Liver (tissue), 9 donors: ENCODE results near the gene ACO2. TPM values are rescaled to one million over a fixed set of nuclear protein-coding genes. Genes with fewer than 3 reads are reported as not detected.

Experiments
- DNase-seq: peaks from one replicate; pipeline ENCODE4 v3.0.0-alpha.2; 2017; ENCODE audit warnings: low spot score
- H3K27ac ChIP-seq, 2 donors: one replicate each; pipeline ENCODE4 v1.7.0; 2013; ENCODE audit warnings: inconsistent platforms in 2 of 2, low read length in 2 of 2, control low read depth in 1 of 2, low read depth in 1 of 2, mild to moderate bottlenecking in 1 of 2
- H3K27me3 ChIP-seq, 4 donors: one replicate each; pipeline versions ENCODE4 v1.6.1 to v1.7.0; 2013; ENCODE audit warnings: low read length in 3 of 4, inconsistent platforms in 1 of 4, mild to moderate bottlenecking in 1 of 4, moderate library complexity in 1 of 4; ENCODE audit not compliant: control insufficient read depth in 4 of 4, insufficient read depth in 4 of 4
- H3K36me3 ChIP-seq, 4 donors: one replicate each; pipeline versions ENCODE4 v1.6.1 to v1.7.0; 2013; ENCODE audit warnings: low read length in 3 of 4, mild to moderate bottlenecking in 3 of 4, low read depth in 1 of 4, moderate library complexity in 1 of 4; ENCODE audit not compliant: control insufficient read depth in 4 of 4, insufficient read depth in 3 of 4
- H3K4me1 ChIP-seq, 4 donors: one replicate each; pipeline versions ENCODE4 v1.6.1 to v1.7.0; 2013; ENCODE audit warnings: low read length in 3 of 4, mild to moderate bottlenecking in 3 of 4, moderate library complexity in 1 of 4; ENCODE audit not compliant: control insufficient read depth in 4 of 4, insufficient read depth in 4 of 4
- H3K4me3 ChIP-seq, 3 donors: one replicate each; pipeline versions ENCODE4 v1.6.1 to v1.7.0; 2013; ENCODE audit warnings: low read length in 3 of 3, control low read depth in 1 of 3, low read depth in 1 of 3, mild to moderate bottlenecking in 1 of 3
- H3K9ac ChIP-seq, 2 donors: one replicate each; pipeline ENCODE4 v1.7.0; 2013; ENCODE audit warnings: low read length in 2 of 2, mild to moderate bottlenecking in 2 of 2, moderate library complexity in 2 of 2, control low read depth in 1 of 2, low read depth in 1 of 2
- H3K9me3 ChIP-seq, 4 donors: one replicate each; pipeline versions ENCODE4 v1.6.1 to v1.7.0; 2013; ENCODE audit warnings: low read length in 3 of 4; ENCODE audit not compliant: control insufficient read depth in 4 of 4
- GABPA ChIP-seq, 2 donors: IDR thresholded peaks in 1 of 2; conservative IDR thresholded peaks in 1 of 2; 2 replicates each; pipeline ENCODE4 v1.6.1; 2016; ENCODE audit warnings: antibody characterized with exemption in 2 of 2, mild to moderate bottlenecking in 1 of 2, moderate library complexity in 1 of 2
- HNF4A ChIP-seq, 2 donors: conservative IDR thresholded peaks; 2 replicates each; pipeline ENCODE4 v1.6.1; 2016; ENCODE audit warnings: antibody characterized with exemption in 2 of 2, mild to moderate bottlenecking in 2 of 2
- HNF4G ChIP-seq: IDR thresholded peaks from 2 replicates; pipeline ENCODE4 v1.6.1; 2016; ENCODE audit warnings: antibody characterized with exemption
- RXRA ChIP-seq, 2 donors: IDR thresholded peaks; 2 replicates each; pipeline ENCODE4 v1.6.1; 2017 to 2018; ENCODE audit warnings: antibody characterized with exemption in 2 of 2, mild to moderate bottlenecking in 1 of 2
- TAF1 ChIP-seq: conservative IDR thresholded peaks from 2 replicates; pipeline ENCODE4 v1.6.1; 2016; ENCODE audit warnings: antibody characterized with exemption, mild to moderate bottlenecking
- YY1 ChIP-seq: IDR thresholded peaks from 2 replicates; pipeline ENCODE4 v1.6.1; 2016; ENCODE audit warnings: antibody characterized with exemption, mild to moderate bottlenecking
- ZBTB33 ChIP-seq: IDR thresholded peaks from 2 replicates; pipeline ENCODE4 v1.6.1; 2016; ENCODE audit warnings: antibody characterized with exemption
- whole genome bisulfite sequencing: extraction: QIAGEN DNeasy Blood & Tissue Kit; methylation state at CpG from one replicate; pipeline ENCODE4 v1.1.7; 2013; 5-methylcytosine and 5-hydroxymethylcytosine counted together
- polyA plus RNA-seq, 2 donors: library from polyadenylated mRNA; stranded (reverse) in 1 of 2; unstranded in 1 of 2; fragments of 200-250 nt in 1 of 2; fragments of >200 nt in 1 of 2; fragmentation: Nextera tagmentation in 1 of 2; extraction: Ambion mirVana in 1 of 2; gene quantifications; one replicate each; pipeline versions ENCODE4 v1.2.1 to v1.2.3, GENCODE V29; 2013 to 2015
- total RNA-seq, 2 donors: library from RNA; depleted of rRNA; stranded (reverse); fragments of >200 nt; gene quantifications; one replicate each; pipeline ENCODE4 v1.2.3, GENCODE V29; 2014
- TF ChIP-seq, protein P1 (sequence below): IDR thresholded peaks from 2 replicates; pipeline ENCODE4 v1.6.1; 2016; ENCODE audit warnings: antibody characterized with exemption, mild to moderate bottlenecking
- TF ChIP-seq, protein P2 (sequence below): fragments of 150-350 bp; IDR thresholded peaks from 2 replicates; pipeline ENCODE4 v1.5.1; 2017; ENCODE audit warnings: improper control_type of control experiment, low read depth, low read length; ENCODE audit not compliant: missing input control
- TF ChIP-seq, protein P3 (sequence below): IDR thresholded peaks from 2 replicates; pipeline ENCODE4 v1.6.1; 2016; ENCODE audit warnings: antibody characterized with exemption
- TF ChIP-seq, protein P4 (sequence below): IDR thresholded peaks from 2 replicates; pipeline ENCODE4 v1.6.1; 2016; ENCODE audit warnings: antibody characterized with exemption
- donor health status: healthy.
- donor health status: healthy.
- donor health status: healthy.
- donor health status: healthy.
- donor health status: healthy.

The ACO2 gene
- total and polyA plus RNA-seq, 4 donors, result 45.3 to 76.1 (median 68.9) TPM

DNA sequence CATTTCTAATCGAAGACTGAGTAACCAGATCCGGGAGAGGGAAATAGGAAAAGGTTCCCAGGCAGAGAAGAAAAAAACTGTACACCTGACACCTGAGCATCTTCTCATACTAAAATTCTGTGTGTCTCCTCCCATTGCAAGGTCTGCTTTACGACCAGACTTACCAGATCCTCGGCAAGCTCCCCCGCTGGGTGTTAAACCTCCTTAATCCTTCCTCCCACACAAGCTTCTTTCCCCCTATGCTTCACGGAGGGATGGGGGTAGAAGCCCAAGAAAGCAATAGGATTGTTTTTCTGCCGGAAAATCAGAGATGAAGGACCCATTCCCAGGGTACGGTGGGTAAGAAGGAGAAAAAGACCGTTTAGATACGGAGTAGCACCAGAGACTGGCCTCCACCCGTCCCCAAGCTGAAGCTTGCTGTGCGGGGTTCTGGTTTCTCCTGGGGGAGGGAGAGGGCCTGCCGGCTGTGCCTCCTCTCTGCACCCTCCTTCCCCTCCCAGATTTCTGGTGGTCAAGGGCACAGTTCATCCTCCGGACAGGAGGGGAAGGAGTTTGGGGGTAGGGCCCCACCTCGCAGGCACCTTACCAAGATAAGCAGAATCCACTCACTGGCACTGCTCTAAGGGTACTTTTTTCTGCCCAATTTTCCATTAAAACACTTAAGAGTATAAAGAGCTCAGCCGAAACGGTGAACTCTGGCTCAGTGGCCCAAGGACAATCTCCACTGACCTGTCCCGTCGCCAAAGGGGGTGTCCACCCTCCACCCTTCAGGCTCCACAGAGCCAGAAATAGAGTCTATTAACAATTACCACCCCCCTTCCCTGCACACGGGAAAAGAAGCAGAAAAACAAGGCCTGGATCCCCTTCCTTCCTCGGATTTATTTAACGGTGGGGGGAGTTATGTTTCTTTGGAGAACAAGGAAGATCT is 23.5 kb upstream of the ACO2 start:
- DNase-seq, result peak; percentile 51
- H3K27me3 ChIP-seq, result no peaks in the 10 kb centered on the region
- TF ChIP-seq YY1, result peak; percentile 0
- peak in 1 of 2 donors; percentile 28 for TF ChIP-seq RXRA (IDR thresholded peaks at IDR 0.05)
- TF ChIP-seq HNF4A (conservative IDR thresholded peaks at IDR 0.05), result no peak

DNA sequence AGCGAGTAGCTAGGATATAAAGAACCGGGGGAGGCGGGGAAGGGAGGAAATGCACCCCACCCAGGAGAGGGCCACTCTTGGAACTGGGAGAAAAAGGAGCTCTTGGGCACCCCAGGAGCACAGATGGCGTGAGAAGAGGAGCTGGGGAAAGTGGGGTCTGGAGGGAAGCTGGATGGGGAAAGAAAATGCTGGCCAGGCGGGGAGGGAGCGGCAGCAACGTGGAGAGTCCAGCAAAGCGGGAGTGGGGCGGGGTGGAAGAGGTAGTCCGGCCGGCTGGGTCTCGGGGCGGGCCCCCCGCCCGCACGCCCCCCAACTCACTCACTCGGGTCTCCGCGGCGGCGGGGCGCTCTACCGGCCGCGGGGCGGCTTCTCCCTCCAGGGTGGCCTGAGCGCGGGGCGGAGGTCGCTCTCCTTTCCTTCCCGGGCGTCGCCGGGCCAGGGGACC is 22.8 kb upstream of the ACO2 start:
- peak overlapping the region; percentile 69 to 98 (median 96) for H3K4me3 ChIP-seq
- peak; percentile 58 for DNase-seq
- TF ChIP-seq, protein P1, sequence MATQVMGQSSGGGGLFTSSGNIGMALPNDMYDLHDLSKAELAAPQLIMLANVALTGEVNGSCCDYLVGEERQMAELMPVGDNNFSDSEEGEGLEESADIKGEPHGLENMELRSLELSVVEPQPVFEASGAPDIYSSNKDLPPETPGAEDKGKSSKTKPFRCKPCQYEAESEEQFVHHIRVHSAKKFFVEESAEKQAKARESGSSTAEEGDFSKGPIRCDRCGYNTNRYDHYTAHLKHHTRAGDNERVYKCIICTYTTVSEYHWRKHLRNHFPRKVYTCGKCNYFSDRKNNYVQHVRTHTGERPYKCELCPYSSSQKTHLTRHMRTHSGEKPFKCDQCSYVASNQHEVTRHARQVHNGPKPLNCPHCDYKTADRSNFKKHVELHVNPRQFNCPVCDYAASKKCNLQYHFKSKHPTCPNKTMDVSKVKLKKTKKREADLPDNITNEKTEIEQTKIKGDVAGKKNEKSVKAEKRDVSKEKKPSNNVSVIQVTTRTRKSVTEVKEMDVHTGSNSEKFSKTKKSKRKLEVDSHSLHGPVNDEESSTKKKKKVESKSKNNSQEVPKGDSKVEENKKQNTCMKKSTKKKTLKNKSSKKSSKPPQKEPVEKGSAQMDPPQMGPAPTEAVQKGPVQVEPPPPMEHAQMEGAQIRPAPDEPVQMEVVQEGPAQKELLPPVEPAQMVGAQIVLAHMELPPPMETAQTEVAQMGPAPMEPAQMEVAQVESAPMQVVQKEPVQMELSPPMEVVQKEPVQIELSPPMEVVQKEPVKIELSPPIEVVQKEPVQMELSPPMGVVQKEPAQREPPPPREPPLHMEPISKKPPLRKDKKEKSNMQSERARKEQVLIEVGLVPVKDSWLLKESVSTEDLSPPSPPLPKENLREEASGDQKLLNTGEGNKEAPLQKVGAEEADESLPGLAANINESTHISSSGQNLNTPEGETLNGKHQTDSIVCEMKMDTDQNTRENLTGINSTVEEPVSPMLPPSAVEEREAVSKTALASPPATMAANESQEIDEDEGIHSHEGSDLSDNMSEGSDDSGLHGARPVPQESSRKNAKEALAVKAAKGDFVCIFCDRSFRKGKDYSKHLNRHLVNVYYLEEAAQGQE, result no peak
- TF ChIP-seq, protein P2, sequence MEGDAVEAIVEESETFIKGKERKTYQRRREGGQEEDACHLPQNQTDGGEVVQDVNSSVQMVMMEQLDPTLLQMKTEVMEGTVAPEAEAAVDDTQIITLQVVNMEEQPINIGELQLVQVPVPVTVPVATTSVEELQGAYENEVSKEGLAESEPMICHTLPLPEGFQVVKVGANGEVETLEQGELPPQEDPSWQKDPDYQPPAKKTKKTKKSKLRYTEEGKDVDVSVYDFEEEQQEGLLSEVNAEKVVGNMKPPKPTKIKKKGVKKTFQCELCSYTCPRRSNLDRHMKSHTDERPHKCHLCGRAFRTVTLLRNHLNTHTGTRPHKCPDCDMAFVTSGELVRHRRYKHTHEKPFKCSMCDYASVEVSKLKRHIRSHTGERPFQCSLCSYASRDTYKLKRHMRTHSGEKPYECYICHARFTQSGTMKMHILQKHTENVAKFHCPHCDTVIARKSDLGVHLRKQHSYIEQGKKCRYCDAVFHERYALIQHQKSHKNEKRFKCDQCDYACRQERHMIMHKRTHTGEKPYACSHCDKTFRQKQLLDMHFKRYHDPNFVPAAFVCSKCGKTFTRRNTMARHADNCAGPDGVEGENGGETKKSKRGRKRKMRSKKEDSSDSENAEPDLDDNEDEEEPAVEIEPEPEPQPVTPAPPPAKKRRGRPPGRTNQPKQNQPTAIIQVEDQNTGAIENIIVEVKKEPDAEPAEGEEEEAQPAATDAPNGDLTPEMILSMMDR, result no peak
- TF ChIP-seq, protein P3, sequence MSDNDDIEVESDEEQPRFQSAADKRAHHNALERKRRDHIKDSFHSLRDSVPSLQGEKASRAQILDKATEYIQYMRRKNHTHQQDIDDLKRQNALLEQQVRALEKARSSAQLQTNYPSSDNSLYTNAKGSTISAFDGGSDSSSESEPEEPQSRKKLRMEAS, result no peak
- TF ChIP-seq HNF4G (no peak), YY1 (no peak), ZBTB33 (no peak), TAF1 (no peak), GABPA (IDR thresholded peaks at IDR 0.05 in 1 of 2, conservative IDR thresholded peaks at IDR 0.05 in 1 of 2) (no peak)
- TF ChIP-seq, protein P4, sequence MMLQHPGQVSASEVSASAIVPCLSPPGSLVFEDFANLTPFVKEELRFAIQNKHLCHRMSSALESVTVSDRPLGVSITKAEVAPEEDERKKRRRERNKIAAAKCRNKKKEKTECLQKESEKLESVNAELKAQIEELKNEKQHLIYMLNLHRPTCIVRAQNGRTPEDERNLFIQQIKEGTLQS, result no peak
- H3K9ac ChIP-seq, result peak overlapping the region; percentile 91 to 99
- peak overlapping the region; percentile 90 to 100 for H3K27ac ChIP-seq
- H3K36me3 ChIP-seq, result no peaks in the 10 kb centered on the region
- no peaks in the 10 kb centered on the region for H3K9me3 ChIP-seq
- peaks cover 6 to 29% (median 25%) of the 10 kb centered on the region in 4 donors for H3K4me1 ChIP-seq
- H3K27me3 ChIP-seq, result no peaks in the 10 kb centered on the region
- 1% methylated on average over 34 of the region's 34 CpGs for WGBS

More for the DNA sequence above, 23.5 kb upstream of the ACO2 start:
- under 1% methylated on average over 22 of the region's 22 CpGs for WGBS
- Histone ChIP-seq H3K9me3 (no peaks in the 10 kb centered on the region), H3K4me1 (peaks cover 6 to 32% (median 27%) of the 10 kb centered on the region in 4 donors), H3K36me3 (no peaks in the 10 kb centered on the region), H3K27ac (peak overlapping the region; percentile 90 to 100), H3K9ac (peak overlapping the region; percentile 91 to 99), H3K4me3 (peak overlapping the region; percentile 69 to 98 (median 96))
